Liver (tissue), 9 donors: ENCODE measurements around the gene UNC79. TPM values are rescaled to one million over a fixed set of nuclear protein-coding genes. Genes with fewer than 3 reads are reported as not detected.

ENCODE experiments used
- DNase-seq: peaks from one replicate; pipeline ENCODE4 v3.0.0-alpha.2; 2017; ENCODE audit warnings: low spot score
- H3K27ac ChIP-seq, 2 donors: one replicate each; pipeline ENCODE4 v1.7.0; 2013; ENCODE audit warnings: inconsistent platforms in 2 of 2, low read length in 2 of 2, control low read depth in 1 of 2, low read depth in 1 of 2, mild to moderate bottlenecking in 1 of 2
- H3K27me3 ChIP-seq, 4 donors: one replicate each; pipeline versions ENCODE4 v1.6.1 to v1.7.0; 2013; ENCODE audit warnings: low read length in 3 of 4, inconsistent platforms in 1 of 4, mild to moderate bottlenecking in 1 of 4, moderate library complexity in 1 of 4; ENCODE audit not compliant: control insufficient read depth in 4 of 4, insufficient read depth in 4 of 4
- H3K36me3 ChIP-seq, 4 donors: one replicate each; pipeline versions ENCODE4 v1.6.1 to v1.7.0; 2013; ENCODE audit warnings: low read length in 3 of 4, mild to moderate bottlenecking in 3 of 4, low read depth in 1 of 4, moderate library complexity in 1 of 4; ENCODE audit not compliant: control insufficient read depth in 4 of 4, insufficient read depth in 3 of 4
- H3K4me1 ChIP-seq, 4 donors: one replicate each; pipeline versions ENCODE4 v1.6.1 to v1.7.0; 2013; ENCODE audit warnings: low read length in 3 of 4, mild to moderate bottlenecking in 3 of 4, moderate library complexity in 1 of 4; ENCODE audit not compliant: control insufficient read depth in 4 of 4, insufficient read depth in 4 of 4
- H3K4me3 ChIP-seq, 3 donors: one replicate each; pipeline versions ENCODE4 v1.6.1 to v1.7.0; 2013; ENCODE audit warnings: low read length in 3 of 3, control low read depth in 1 of 3, low read depth in 1 of 3, mild to moderate bottlenecking in 1 of 3
- H3K9ac ChIP-seq, 2 donors: one replicate each; pipeline ENCODE4 v1.7.0; 2013; ENCODE audit warnings: low read length in 2 of 2, mild to moderate bottlenecking in 2 of 2, moderate library complexity in 2 of 2, control low read depth in 1 of 2, low read depth in 1 of 2
- H3K9me3 ChIP-seq, 4 donors: one replicate each; pipeline versions ENCODE4 v1.6.1 to v1.7.0; 2013; ENCODE audit warnings: low read length in 3 of 4; ENCODE audit not compliant: control insufficient read depth in 4 of 4
- FOXA1 ChIP-seq: IDR thresholded peaks from 2 replicates; pipeline ENCODE4 v1.6.1; 2016; ENCODE audit warnings: antibody characterized with exemption
- FOXA2 ChIP-seq: IDR thresholded peaks from 2 replicates; pipeline ENCODE4 v1.6.1; 2016; ENCODE audit warnings: antibody characterized with exemption
- GABPA ChIP-seq, 2 donors: IDR thresholded peaks in 1 of 2; conservative IDR thresholded peaks in 1 of 2; 2 replicates each; pipeline ENCODE4 v1.6.1; 2016; ENCODE audit warnings: antibody characterized with exemption in 2 of 2, mild to moderate bottlenecking in 1 of 2, moderate library complexity in 1 of 2
- HNF4G ChIP-seq: IDR thresholded peaks from 2 replicates; pipeline ENCODE4 v1.6.1; 2016; ENCODE audit warnings: antibody characterized with exemption
- JUND ChIP-seq, 2 donors: IDR thresholded peaks; 2 replicates each; pipeline ENCODE4 v1.6.1; 2016; ENCODE audit warnings: antibody characterized with exemption in 2 of 2
- NR2F2 ChIP-seq: IDR thresholded peaks from 2 replicates; pipeline ENCODE4 v1.6.1; 2016; ENCODE audit warnings: antibody characterized with exemption
- RAD21 ChIP-seq, 2 donors: IDR thresholded peaks; 2 replicates each; pipeline ENCODE4 v1.6.1; 2016; ENCODE audit warnings: antibody characterized with exemption in 2 of 2, mild to moderate bottlenecking in 2 of 2
- RXRA ChIP-seq, 2 donors: IDR thresholded peaks; 2 replicates each; pipeline ENCODE4 v1.6.1; 2017 to 2018; ENCODE audit warnings: antibody characterized with exemption in 2 of 2, mild to moderate bottlenecking in 1 of 2
- SP1 ChIP-seq: IDR thresholded peaks from 2 replicates; pipeline ENCODE4 v1.6.1; 2018; ENCODE audit warnings: antibody characterized with exemption, mild to moderate bottlenecking
- YY1 ChIP-seq: IDR thresholded peaks from 2 replicates; pipeline ENCODE4 v1.6.1; 2016; ENCODE audit warnings: antibody characterized with exemption, mild to moderate bottlenecking
- WGBS: extraction: QIAGEN DNeasy Blood & Tissue Kit; methylation state at CpG from one replicate; pipeline ENCODE4 v1.1.7; 2013; 5-methylcytosine and 5-hydroxymethylcytosine counted together
- polyA plus RNA-seq, 2 donors: library from polyadenylated mRNA; stranded (reverse) in 1 of 2; unstranded in 1 of 2; fragments of 200-250 nt in 1 of 2; fragments of >200 nt in 1 of 2; fragmentation: Nextera tagmentation in 1 of 2; extraction: Ambion mirVana in 1 of 2; gene quantifications; one replicate each; pipeline versions ENCODE4 v1.2.1 to v1.2.3, GENCODE V29; 2013 to 2015
- total RNA-seq, 2 donors: library from RNA; depleted of rRNA; stranded (reverse); fragments of >200 nt; gene quantifications; one replicate each; pipeline ENCODE4 v1.2.3, GENCODE V29; 2014
- TF ChIP-seq, protein P1 (sequence below): IDR thresholded peaks from 2 replicates; pipeline ENCODE4 v1.6.1; 2016; ENCODE audit warnings: antibody characterized with exemption
- TF ChIP-seq, protein P2 (sequence below): IDR thresholded peaks from 2 replicates; pipeline ENCODE4 v1.6.1; 2016; ENCODE audit warnings: antibody characterized with exemption
- donor health status: healthy.
- donor health status: healthy.
- donor health status: healthy.
- donor health status: healthy.
- donor health status: healthy.

The UNC79 gene
- total and polyA plus RNA-seq, 4 donors, result 0.01 to 0.08 (median 0.05) TPM; not detected in 1

DNA sequence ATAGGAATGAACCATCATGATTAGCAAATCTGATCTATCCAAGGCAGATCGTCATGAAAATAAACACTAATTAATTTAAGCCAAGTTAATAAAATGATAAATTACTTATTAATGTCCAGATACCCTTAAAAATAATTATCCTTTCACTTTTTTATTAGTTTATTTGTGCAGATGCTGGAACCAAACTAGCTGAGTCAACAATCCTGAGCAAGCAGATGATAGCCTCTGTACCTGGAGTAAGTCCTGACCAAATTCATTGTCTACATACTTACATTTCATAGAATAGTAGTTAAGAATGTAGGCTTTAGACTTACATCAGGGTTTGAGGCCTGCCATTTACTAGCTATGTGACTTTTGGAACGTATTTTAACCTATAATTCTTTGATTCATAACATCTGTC lies 251.7 kb downstream of the UNC79 start:
- peaks cover 0 to 1% (median 0%) of the 10 kb centered on the region in 4 donors for H3K9me3 ChIP-seq
- H3K27me3 ChIP-seq, result peaks cover 0 to 4% (median 0%) of the 10 kb centered on the region in 4 donors
- TF ChIP-seq, protein P1, sequence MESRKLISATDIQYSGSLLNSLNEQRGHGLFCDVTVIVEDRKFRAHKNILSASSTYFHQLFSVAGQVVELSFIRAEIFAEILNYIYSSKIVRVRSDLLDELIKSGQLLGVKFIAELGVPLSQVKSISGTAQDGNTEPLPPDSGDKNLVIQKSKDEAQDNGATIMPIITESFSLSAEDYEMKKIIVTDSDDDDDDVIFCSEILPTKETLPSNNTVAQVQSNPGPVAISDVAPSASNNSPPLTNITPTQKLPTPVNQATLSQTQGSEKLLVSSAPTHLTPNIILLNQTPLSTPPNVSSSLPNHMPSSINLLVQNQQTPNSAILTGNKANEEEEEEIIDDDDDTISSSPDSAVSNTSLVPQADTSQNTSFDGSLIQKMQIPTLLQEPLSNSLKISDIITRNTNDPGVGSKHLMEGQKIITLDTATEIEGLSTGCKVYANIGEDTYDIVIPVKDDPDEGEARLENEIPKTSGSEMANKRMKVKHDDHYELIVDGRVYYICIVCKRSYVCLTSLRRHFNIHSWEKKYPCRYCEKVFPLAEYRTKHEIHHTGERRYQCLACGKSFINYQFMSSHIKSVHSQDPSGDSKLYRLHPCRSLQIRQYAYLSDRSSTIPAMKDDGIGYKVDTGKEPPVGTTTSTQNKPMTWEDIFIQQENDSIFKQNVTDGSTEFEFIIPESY, result no peak
- no peak for TF ChIP-seq RAD21 (IDR thresholded peaks at IDR 0.05)
- no peak for TF ChIP-seq JUND (IDR thresholded peaks at IDR 0.05)
- no peak for TF ChIP-seq NR2F2
- no peak for TF ChIP-seq SP1
- H3K36me3 ChIP-seq, result no peaks in the 10 kb centered on the region
- H3K9ac ChIP-seq, result no peak overlapping the region
- no peaks in the 10 kb centered on the region for H3K4me1 ChIP-seq
- no peak for DNase-seq
- H3K4me3 ChIP-seq, result no peak overlapping the region
- WGBS, result 76% methylated on average over 2 of the region's 2 CpGs
- no peak overlapping the region for H3K27ac ChIP-seq

DNA sequence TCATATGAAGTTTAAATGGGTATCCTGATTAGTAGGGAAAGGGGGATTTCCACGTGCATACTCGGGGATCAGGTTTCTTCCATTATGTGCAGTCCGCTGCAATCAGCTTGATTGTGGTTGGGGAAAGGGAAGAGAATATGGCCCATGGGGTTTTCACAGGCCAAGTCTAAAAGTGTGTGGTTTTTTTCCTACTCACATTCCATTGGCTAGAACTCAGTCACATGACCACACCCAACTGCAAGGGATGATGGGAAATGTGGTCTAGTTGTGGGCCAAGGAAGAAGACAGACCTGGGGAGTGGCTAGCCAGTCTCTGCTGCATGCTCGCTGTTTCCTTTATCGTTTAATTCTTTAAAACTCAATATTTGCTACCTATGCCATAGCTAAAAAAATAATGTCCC lies 252.5 kb downstream of the UNC79 start:
- no peak for DNase-seq
- whole genome bisulfite sequencing, result 72% methylated on average over 5 of the region's 5 CpGs
- Histone ChIP-seq H3K4me1 (no peaks in the 10 kb centered on the region), H3K9ac (no peak overlapping the region), H3K4me3 (no peak overlapping the region), H3K27me3 (peaks cover 0 to 4% (median 2%) of the 10 kb centered on the region in 4 donors), H3K9me3 (peaks cover 0 to 1% (median 0%) of the 10 kb centered on the region in 4 donors), H3K27ac (no peak overlapping the region), H3K36me3 (no peaks in the 10 kb centered on the region)
- no peak for TF ChIP-seq HNF4G
- no peak for TF ChIP-seq FOXA1
- TF ChIP-seq, protein P2, sequence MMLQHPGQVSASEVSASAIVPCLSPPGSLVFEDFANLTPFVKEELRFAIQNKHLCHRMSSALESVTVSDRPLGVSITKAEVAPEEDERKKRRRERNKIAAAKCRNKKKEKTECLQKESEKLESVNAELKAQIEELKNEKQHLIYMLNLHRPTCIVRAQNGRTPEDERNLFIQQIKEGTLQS, result no peak
- no peak for TF ChIP-seq NR2F2
- TF ChIP-seq GABPA (IDR thresholded peaks at IDR 0.05 in 1 of 2, conservative IDR thresholded peaks at IDR 0.05 in 1 of 2), result no peak
- TF ChIP-seq, protein P1, result no peak
- no peak for TF ChIP-seq FOXA2
- TF ChIP-seq YY1, result no peak
- no peak for TF ChIP-seq RAD21 (IDR thresholded peaks at IDR 0.05)

DNA sequence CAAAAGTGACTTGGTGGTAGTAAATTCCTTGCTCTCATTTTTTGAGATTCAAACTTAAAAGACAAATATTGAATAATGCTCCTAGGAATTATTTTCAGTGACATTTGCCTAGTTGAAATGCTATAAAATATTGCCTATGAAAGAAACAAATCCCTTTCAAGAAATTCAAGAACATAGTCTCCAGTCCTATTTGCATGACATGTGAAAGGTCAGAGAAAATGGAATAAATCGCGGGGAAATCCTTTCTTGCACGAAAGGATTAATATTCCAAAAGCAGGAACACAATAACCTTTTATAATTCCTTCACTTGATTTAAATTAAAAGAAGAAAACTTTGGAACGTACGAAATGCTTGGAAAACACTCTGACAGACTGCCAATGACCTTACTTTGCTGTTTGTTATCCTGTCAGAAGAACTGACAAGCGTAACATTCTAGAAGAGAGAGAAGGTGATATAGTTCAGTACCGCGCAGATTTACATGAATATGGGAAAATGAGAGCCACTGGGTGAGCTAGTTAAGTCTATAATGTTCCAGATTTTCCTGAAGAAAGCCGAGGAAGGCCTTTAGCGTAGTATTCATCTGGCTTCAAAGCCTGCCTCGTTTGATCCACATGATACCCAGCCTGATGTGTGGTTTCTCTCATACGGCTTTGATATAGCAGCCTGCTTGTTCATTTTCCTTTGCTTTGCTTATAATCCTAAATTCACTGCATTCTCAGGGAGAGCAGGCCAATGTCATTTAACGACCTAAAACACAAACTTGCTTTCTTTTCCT lies 254.6 kb downstream of the UNC79 start:
- Histone ChIP-seq H3K27ac (no peak overlapping the region), H3K9me3 (peaks cover 0 to 1% (median 0%) of the 10 kb centered on the region in 4 donors), H3K27me3 (peaks cover 0 to 4% (median 2%) of the 10 kb centered on the region in 4 donors), H3K4me3 (no peak overlapping the region), H3K9ac (no peak overlapping the region), H3K4me1 (no peaks in the 10 kb centered on the region), H3K36me3 (no peaks in the 10 kb centered on the region)
- no peak for DNase-seq
- TF ChIP-seq RXRA (IDR thresholded peaks at IDR 0.05), result no peak
- no peak for TF ChIP-seq JUND (IDR thresholded peaks at IDR 0.05)
- no peak for TF ChIP-seq RAD21 (IDR thresholded peaks at IDR 0.05)
- TF ChIP-seq SP1, result no peak
- 83% methylated on average over 13 of the region's 13 CpGs for WGBS
